Stimulated activated CD8-positive, alpha-beta memory T cell treated with anti-CD3 and anti-CD28 coated beads, Interleukin-15, amount 100 ng/mL, for 4 hours (primary cell): Measurements from ENCODE around the gene ODAD4.
"Not testable (repeated sequence)": the region's sequence is repeated elsewhere in the genome, so short reads cannot be mapped to it uniquely, and the experiment has no call there.

Experiments
- DNase-seq, 2 donors: peaks; one replicate each; pipeline ENCODE4 v3.0.0-alpha.2; 2020; ENCODE audit warnings: low read depth in 2 of 2

Gene ODAD4

GRCh38 chr17:42002175-42002791 lies 71.9 kb downstream of the ODAD4 start:
- no peak for DNase-seq

GRCh38 chr17:42002792-42003301 lies 72.4 kb downstream of the ODAD4 start:
- no peak for DNase-seq

- DNase-seq = no peak
Measured at GRCh38 chr17:42005166-42005565, 74.7 kb downstream of the ODAD4 start.

- no peak for DNase-seq
Measured at GRCh38 chr17:42009170-42009569, 78.8 kb downstream of the ODAD4 start.

GRCh38 chr17:42010266-42010680 lies 79.9 kb downstream of the ODAD4 start:
- not testable (repeated sequence) for DNase-seq

- DNase-seq = no peak
Measured at GRCh38 chr17:42010898-42011516, 80.6 kb downstream of the ODAD4 start.

- not testable (repeated sequence) for DNase-seq
Measured at GRCh38 chr17:42012363-42012762, 81.9 kb downstream of the ODAD4 start.

GRCh38 chr17:42013740-42014139 lies 83.3 kb downstream of the ODAD4 start:
- DNase-seq = not testable (repeated sequence)
